ENCODE results near the gene CIB1. TPM values are rescaled to one million over a fixed set of nuclear protein-coding genes. Genes with fewer than 3 reads are reported as not detected.

Gene CIB1
- total and polyA plus RNA-seq, 2 of the 8 experiments (the other 6 are each of a cell fraction or from before 2014, with no cell fraction given) = 26.0 to 63.5 TPM

GRCh38 chr15:90184119-90184785, 49.5 kb downstream of the CIB1 start:
- Histone ChIP-seq H2AK5ac (ENCODE audit: low read depth, low read length) (no peak overlapping the region), H3K23ac (ENCODE audit: insufficient read length) (no peak overlapping the region), H3K79me1 (ENCODE audit: low read depth, low read length) (no peaks in the 10 kb centered on the region), H3K56ac (replicated peaks; ENCODE audit: insufficient read length, low read depth, low read length) (no peak overlapping the region), H2AFZ (ENCODE audit: low read length) (peak overlapping the region; percentile 71; the same call in 1 of the 2 replicates), H3K14ac (ENCODE audit: insufficient read length) (no peak overlapping the region), H3K36me3 (ENCODE audit: control insufficient read depth in 2 of 4, insufficient read depth in 4 of 4, low read length in 3 of 4) (no peaks in the 10 kb centered on the region), H2BK20ac (ENCODE audit: low read length) (peak overlapping the region; percentile 29), H2BK5ac (ENCODE audit: low read depth, low read length) (no peak overlapping the region; the same call in 1 of the 2 replicates), H3K27me3 (replicated peaks in 1 of 4; ENCODE audit: control insufficient read depth in 3 of 4, extremely low read depth in 1 of 4, insufficient read depth in 3 of 4, low read length in 3 of 4) (no peaks in the 10 kb centered on the region), H3K23me2 (ENCODE audit: low read depth, low read length) (peaks cover 6% of the 10 kb centered on the region; the same call in 1 of the 2 replicates), H3K9ac (replicated peaks in 1 of 4; ENCODE audit: extremely low read depth in 1 of 4, low read depth in 3 of 4, low read length in 3 of 4) (no peak overlapping the region), H3K4me2 (ENCODE audit: insufficient read depth in 1 of 2, low read depth in 2 of 2, low read length in 2 of 2) (peak overlapping the region; percentile 71 to 89; a peak in 3 of 4 replicates), H4K8ac (ENCODE audit: extremely low read depth, insufficient read depth, low read length) (peak overlapping the region; percentile 60; the same call in 1 of the 2 replicates), H3K4me3 (ENCODE audit: extremely low read depth in 1 of 4, insufficient read depth in 2 of 4, low read depth in 3 of 4, low read length in 4 of 4) (peak overlapping the region; percentile 16 to 65 (median 40); a peak in 6 of 8 replicates), H3K27ac (ENCODE audit: low read depth, low read length) (no peak overlapping the region), H2BK120ac (replicated peaks; ENCODE audit: low read depth, low read length) (no peak overlapping the region), H4K5ac (ENCODE audit: insufficient read length, low read depth, low read length) (peak overlapping the region; percentile 35), H2BK15ac (ENCODE audit: low read length) (peak overlapping the region; percentile 93), H3K18ac (ENCODE audit: extremely low read depth, low read length) (peak overlapping the region; percentile 29; the same call in 1 of the 2 replicates), H3K9me3 (ENCODE audit: insufficient read depth in 2 of 2, low read depth in 1 of 2, low read length in 1 of 2) (no peaks in the 10 kb centered on the region), H3K4ac (replicated peaks; ENCODE audit: insufficient read length, low read depth, low read length) (no peak overlapping the region), H3K79me2 (ENCODE audit: control insufficient read depth in 1 of 2, insufficient read depth in 2 of 2, low read length in 2 of 2) (no peaks in the 10 kb centered on the region), H4K20me1 (replicated peaks in 1 of 2; ENCODE audit: control insufficient read depth in 1 of 2, insufficient read depth in 2 of 2, low read length in 2 of 2) (no peaks in the 10 kb centered on the region), H4K91ac (replicated peaks; ENCODE audit: insufficient read length, low read length) (no peak overlapping the region), H2BK12ac (ENCODE audit: low read depth, low read length) (peak overlapping the region; percentile 18; the same call in 1 of the 2 replicates), H3K4me1 (replicated peaks in 1 of 4; ENCODE audit: control insufficient read depth in 3 of 4, insufficient read depth in 4 of 4, low read length in 3 of 4) (peaks cover 0 to 10% (median 5%) of the 10 kb centered on the region in 4 experiments; a peak in 4 of 7 replicates)
- no peak for DNase-seq (ENCODE audit: low read depth in 1 of 2, low spot score in 2 of 2)
- WGBS, 2 experiments (ENCODE audit: extremely low coverage in 1 of 2, insufficient coverage in 1 of 2, insufficient read length in 1 of 2, insufficient replicate concordance in 2 of 2, low coverage in 1 of 2, low lambda C conversion rate in 2 of 2, missing lambda C conversion rate in 1 of 2) = 58% methylated on average over 25 of the region's 27 CpGs; no CpG with 5 or more reads in 1 of the 2 experiments
- no peak for FAIRE-seq
- ChIA-PET POLR2A (ENCODE audit: partially characterized antibody) (interaction anchor here (0.7 to 0.9 kb wide), 2 partner anchors 10 to 82 kb away, joined by 3 to 4 read pairs; no protein-coding TSS in a partner anchor), CTCF (ENCODE audit: partially characterized antibody) (interaction anchor here (0.8 to 1.3 kb wide), 6 partner anchors 12 to 43 kb away, joined by 3 to 4 read pairs (median 3); no protein-coding TSS in a partner anchor)
- TF ChIP-seq YY1 (IDR thresholded peaks at IDR 0.05; ENCODE audit: low read depth, low read length) = no peak
- TF ChIP-seq TCF12 (IDR thresholded peaks at IDR 0.05; ENCODE audit: low read depth, low read length) = 0 out of 2 replicates have a peak, but pooled peaks have one; percentile 22
- TF ChIP-seq JUN (IDR thresholded peaks at IDR 0.05; ENCODE audit: low read depth, low read length) = no peak
- no peak for TF ChIP-seq EZH2 (IDR thresholded peaks at IDR 0.05; ENCODE audit: low read depth, low read length, severe bottlenecking)
- TF ChIP-seq RXRA (IDR thresholded peaks at IDR 0.05; ENCODE audit: insufficient read depth, low read depth, low read length) = no peak
- TF ChIP-seq KDM5A (IDR thresholded peaks at IDR 0.05; ENCODE audit: low read length) = no peak
- no peak for TF ChIP-seq CHD2 (IDR thresholded peaks at IDR 0.05; ENCODE audit: low read length)
- TF ChIP-seq TBP (IDR thresholded peaks at IDR 0.05; ENCODE audit: low read depth, low read length) = no peak
- no peak for TF ChIP-seq JUND (IDR thresholded peaks at IDR 0.05; ENCODE audit: low read length)
- TF ChIP-seq HDAC2 (IDR thresholded peaks at IDR 0.05; ENCODE audit: borderline replicate concordance in 1 of 2, low read depth in 2 of 2, low read length in 2 of 2) = peak in 1 of 2 experiments; percentile 94; a peak in 1 of 4 replicates
- no peak for TF ChIP-seq POU5F1 (IDR thresholded peaks at IDR 0.05; ENCODE audit: low read depth, low read length)
- TF ChIP-seq BACH1 (IDR thresholded peaks at IDR 0.05; ENCODE audit: low read length) = no peak
- TF ChIP-seq KDM1A (IDR thresholded peaks at IDR 0.05; ENCODE audit: borderline replicate concordance, low read length) = peak; percentile 99
